SH-SY5Y (cell line): ENCODE data around the gene DPPA5.

Experiments used
- GATA2 ChIP-seq: IDR thresholded peaks from 2 replicates; pipeline ENCODE4 v1.6.1; 2011; ENCODE audit warnings: mild to moderate bottlenecking, low read depth, low read length
- GATA3 ChIP-seq: IDR thresholded peaks from 2 replicates; pipeline ENCODE4 v1.6.1; 2011; ENCODE audit warnings: low read depth, mild to moderate bottlenecking, low read length, moderate library complexity

Gene DPPA5

GRCh38 chr6:73353636-73354593 is at the start of gene DPPA5:
Gene DPPA5 (minus strand): TSS chr6:73354276. CDS start chr6:73354225, 51 bp downstream.
- TF ChIP-seq GATA3 (no peak), GATA2 (no peak)

- TF ChIP-seq GATA3, result no peak
- no peak for TF ChIP-seq GATA2
These were observed 46.6 kb upstream of the DPPA5 start for GRCh38 chr6:73400656-73401055.

- TF ChIP-seq GATA3, result no peak
These were observed 41.8 kb upstream of the DPPA5 start for GRCh38 chr6:73395875-73396274.

- TF ChIP-seq GATA3 (no peak), GATA2 (no peak)
These were observed 40.7 kb upstream of the DPPA5 start, which contains the start of gene DDX43 for GRCh38 chr6:73394577-73395354. Gene DDX43 (plus strand): TSS chr6:73394828. CDS start chr6:73394906, 78 bp downstream.

GRCh38 chr6:73393278-73393677 is 39.2 kb upstream of the DPPA5 start:
- no peak for TF ChIP-seq GATA2
- no peak for TF ChIP-seq GATA3

GRCh38 chr6:73391675-73392074 is 37.6 kb upstream of the DPPA5 start:
- TF ChIP-seq GATA3 (no peak), GATA2 (no peak)

GRCh38 chr6:73389854-73390253 is 35.8 kb upstream of the DPPA5 start:
- TF ChIP-seq GATA3, result no peak
- no peak for TF ChIP-seq GATA2

- TF ChIP-seq GATA2 (no peak), GATA3 (no peak)
These were observed 34.9 kb upstream of the DPPA5 start for GRCh38 chr6:73388800-73389512.

GRCh38 chr6:73388433-73388799 is 34.3 kb upstream of the DPPA5 start:
- TF ChIP-seq GATA3, result no peak

- TF ChIP-seq GATA3 (no peak), GATA2 (no peak)
These were observed 28.5 kb upstream of the DPPA5 start for GRCh38 chr6:73382462-73383113.

- TF ChIP-seq GATA2, result no peak
- no peak for TF ChIP-seq GATA3
These were observed 23.1 kb upstream of the DPPA5 start for GRCh38 chr6:73377225-73377624.

- TF ChIP-seq GATA2, result no peak
- TF ChIP-seq GATA3, result no peak
These were observed 21.1 kb upstream of the DPPA5 start for GRCh38 chr6:73375216-73375615.

GRCh38 chr6:73372516-73372915 is 18.4 kb upstream of the DPPA5 start:
- TF ChIP-seq GATA3 (no peak), GATA2 (no peak)

GRCh38 chr6:73371984-73372383 is 17.9 kb upstream of the DPPA5 start:
- TF ChIP-seq GATA3, result no peak
- TF ChIP-seq GATA2, result no peak
